CD4-positive, alpha-beta T cell treated with Interleukin-10 for 1 hour (primary cell): ENCODE data around the gene CISH.

ENCODE experiments used
- DNase-seq: peaks from one replicate; pipeline ENCODE4 v3.0.0-alpha.2; 2020

The CISH gene

DNA sequence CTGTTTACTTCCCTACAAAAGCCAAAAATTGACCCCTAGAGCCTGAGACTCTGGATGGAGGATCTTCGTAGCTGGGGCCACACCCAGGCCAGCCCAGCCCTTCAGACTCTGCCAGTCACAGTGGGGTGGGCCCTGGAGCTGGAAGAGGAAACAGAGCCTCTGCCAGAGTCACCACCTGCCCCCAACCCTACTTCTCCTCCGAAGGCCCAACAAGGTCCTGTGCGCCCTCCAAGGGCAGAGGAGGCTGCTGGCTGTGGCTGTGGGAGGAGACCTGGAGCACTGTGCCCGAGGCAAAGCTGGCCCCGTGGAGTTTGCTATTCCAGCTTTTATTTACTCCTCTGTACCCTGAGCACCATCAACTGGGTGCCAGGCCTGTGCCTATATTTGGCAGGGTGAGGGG lies 19.0 kb downstream of the CISH start:
- no peak for DNase-seq

DNA sequence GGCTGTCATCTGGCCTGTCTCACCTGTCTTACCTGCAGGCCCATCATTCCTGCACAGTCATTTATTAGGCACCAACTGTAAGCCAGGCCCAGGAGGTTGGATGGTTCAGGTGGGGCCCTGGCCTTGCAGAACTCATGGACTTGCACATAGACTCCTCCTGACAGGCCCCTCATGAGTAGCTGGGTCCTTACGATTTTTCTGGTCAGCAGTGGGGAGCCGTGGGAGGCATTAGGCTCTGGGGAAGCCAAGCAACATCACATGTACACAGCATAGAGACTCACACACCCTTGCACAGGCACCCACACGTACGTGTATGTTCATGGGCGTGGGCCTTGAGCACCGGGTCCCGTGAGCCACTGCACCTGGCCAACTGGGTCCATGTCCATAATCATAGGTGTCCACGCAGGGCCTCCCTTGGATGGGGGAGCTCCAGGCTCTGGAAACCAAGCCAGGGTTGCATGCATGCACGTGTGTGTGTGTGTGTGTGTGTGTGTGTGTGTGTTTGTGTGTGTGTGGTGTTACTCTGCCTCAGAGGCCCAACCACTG lies 20.3 kb downstream of the CISH start:
- DNase-seq = no peak

DNA sequence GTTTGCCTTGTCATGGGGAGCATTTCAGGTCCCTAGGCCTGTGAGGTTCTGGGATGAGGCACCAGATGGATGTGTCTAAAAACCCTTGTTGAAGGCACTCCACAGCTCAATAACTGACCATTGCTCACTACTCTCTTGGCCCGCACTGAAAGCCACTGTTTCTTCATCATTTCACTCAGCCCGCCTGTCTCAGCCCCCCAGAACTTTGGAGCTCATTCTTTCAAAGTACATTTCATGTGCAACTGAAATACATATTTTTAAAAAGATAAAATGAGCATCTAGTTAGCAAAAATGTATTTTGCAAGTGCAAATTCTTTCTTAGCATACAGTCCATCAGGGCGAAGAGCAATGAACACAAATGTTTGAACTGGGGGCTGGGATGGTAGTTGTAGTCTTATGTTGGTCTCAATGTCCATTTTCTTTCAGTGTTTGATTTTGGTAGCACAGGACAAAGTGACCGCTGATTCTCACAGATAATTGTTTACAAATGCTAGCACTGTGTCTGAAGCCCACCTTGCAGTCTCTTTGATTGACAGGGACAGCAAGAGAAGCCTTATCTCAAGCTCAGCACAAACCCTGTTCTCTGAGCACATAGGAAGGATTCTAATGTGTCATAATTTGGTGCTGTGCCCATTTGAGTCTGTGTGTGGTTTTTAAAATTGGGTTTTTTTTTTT lies 22.7 kb downstream of the CISH start:
- no peak for DNase-seq

DNA sequence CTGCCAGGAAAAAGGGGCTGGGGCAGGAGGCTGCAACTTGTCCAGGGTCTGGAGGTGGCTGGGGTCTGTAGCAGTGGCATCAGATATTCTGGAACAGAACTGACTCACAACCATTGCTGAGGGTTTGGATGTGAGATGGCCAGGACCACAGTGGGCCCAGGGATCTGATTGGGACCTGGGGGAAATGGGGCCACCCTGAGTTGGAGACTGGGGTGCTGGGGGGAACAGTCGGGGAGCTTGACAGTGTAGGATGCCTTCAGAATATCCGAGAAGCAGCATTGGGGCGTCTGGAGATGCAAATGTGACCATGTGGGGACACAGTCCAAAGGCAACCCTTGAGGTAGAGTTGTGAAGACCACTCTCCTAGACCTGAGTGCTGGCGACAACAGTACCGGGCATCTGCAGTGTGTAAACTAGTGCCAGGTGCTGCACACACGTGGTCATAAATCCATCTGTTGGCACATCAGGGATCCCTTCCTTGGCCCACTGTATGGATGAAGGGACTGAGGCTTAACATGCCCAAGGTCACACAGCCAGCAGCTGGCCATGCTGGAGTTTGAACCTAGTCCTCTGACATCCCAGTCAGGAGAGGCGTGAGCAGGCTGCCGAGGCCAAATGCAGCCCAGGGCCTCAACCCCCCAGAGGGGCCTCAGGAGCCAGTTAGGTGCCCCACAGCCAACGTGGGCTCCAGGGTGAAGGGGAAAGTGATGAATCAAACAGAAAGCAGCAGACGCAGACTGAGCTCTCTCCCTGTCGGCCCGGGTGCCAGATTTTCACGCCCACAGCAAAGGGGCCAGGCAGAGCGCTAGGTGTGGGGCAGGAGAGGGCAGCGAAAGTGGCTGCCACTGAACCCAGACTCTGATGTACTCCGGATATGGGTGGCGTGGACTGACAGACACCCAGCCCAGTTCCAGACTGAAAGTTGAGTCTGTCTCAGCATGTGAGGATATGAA lies 23.5 kb downstream of the CISH start:
- peak; percentile 70 for DNase-seq

DNA sequence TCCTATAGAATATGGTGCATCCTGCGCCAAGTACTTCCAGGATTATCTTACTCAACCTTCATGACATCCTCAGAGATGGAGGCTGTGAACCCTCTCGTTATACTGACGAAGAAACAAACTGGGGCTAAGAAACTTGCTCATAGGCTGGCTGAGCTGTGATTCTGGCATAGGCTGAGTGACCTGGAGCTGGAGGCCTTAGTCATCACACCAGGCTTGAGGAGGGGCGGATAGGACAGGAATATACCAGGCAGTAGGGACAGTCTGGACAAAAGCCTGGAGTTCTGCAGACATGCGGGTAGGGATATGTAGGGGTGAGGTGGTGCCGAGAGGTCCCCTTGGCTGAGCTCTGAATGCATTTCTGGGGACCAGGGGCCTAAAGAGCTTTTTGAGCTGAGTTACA lies 24.2 kb downstream of the CISH start:
- DNase-seq = no peak

DNA sequence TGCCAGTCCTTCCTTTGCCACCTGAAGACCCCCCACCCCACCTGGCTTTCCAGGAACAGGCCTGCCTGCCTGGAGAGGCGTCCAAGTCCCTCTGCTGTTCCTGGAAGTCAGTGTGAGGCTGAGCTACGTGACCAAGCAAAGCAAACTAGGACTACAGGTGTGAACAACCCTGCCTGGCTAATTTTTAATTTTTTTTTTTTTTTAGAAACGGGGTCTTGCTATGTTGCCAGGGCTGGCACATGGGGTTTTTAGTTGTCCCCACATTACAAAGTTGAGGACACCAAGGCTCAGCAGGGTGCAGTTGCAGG lies 24.9 kb downstream of the CISH start:
- no peak for DNase-seq

DNA sequence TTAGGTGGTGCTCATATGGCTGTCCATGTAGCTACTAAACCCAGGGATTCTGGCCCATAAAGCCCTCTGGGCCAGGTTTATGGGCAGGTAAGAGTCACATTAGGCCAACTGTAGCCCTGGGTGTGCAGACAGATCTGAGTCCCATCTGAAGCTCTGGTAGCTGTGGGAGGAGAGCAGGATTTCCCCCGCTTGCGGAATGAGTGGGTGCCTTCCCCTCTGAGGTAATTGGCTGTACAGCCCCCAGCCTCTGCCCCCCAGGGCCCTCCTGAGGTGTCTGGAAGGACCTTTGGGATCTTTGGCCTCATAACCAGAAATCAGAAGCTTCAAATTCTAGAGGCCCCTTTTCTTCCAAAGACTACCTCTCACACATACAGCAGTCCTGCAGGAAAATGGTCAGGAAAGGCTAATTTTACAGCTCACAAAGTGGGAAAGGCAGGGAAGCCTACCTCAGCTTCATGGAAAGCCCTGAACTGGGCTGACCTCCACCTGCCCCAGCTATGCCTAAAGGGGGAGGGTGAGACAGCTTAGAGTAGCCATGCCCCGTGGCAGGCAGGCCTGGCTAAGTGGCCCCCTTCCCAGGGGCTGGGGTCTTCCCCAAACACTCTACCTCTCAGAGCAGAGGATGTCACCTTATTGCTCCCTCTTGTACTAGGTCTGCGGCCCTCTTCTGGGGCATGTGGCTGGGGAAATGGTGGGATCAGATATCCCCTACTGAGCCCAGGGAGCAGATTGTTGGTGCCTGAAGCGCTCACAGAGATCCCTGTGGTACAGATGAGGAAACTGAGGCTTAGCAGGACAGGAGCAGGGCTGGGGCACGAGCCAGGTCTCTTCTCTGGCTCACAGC lies 25.4 kb downstream of the CISH start:
- DNase-seq = no peak

DNA sequence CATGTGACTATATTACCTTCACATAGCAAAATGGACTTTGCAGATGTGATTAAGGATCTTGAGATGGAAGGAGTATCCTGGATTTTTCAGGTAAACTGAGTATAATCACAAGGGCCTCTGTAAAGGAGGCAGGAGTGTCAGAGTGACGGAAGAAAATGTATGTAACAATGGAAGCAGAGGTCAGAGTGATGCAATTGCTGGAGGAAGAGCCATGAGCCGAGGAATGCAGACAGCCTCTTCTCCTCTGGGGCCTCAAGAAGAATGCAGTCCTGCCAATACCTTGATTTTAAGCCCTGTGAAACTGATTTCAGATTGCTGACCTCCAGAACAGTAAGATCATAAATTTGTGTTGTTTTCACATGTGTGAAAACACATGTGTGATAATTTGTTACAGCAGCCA lies 27.2 kb downstream of the CISH start:
- no peak for DNase-seq

DNA sequence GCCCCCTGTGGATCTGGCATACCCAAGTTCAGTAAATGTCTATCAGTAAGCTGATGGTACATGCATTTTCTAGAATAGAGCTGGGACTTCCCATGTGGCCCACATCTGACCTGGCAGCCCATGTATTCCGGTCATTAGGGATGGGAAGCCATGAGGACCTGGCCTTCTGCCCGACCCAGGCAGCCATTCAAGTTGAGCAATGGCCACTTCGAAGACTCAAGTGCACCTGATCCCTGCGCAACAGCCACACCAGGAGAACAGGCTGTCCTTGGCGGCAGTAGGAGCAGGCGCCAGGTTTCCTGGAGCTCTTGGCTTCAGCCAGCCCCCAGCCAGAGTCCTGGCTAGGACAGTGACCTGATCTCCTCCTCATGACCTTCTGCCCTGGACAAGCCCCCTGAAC lies 27.7 kb downstream of the CISH start:
- no peak for DNase-seq

DNA sequence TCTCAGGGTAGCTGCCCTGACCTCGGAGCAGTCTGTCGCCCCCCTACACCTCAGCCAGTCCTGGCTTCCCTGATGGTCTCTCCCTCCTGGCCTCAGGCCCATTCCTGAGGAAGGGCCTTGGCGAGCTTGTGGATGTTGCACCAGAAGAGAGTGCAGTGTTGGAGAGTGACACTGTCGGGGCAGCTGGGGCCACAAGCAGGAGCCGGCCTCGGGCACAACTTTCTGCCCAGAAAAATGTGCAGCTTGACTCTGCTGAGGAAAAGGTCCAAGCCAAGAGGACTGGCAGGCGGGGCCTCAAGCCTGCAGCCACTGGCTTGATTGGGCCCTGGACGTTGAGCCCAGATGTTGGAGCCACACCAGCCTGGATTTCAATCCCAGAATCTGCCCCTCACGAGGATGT lies 29.5 kb downstream of the CISH start:
- no peak for DNase-seq

DNA sequence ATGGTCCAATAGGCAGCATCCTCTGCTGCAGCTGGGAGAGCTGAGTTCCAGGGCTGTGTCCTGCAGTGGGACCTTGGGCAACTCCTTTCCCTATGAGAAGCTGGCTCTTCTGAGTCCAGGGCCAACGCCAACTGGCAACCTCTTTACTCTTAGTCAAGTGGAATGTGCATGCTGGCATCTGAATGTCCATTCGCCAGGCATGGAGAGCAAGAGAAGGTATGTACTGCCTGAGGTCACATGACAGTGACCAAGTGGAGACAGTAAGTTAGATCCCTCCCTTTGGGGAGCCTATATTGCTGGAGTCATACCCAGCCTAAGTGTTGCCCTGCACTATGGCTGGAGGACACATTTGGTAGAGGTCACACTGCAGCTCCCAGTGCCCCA lies 30.1 kb downstream of the CISH start:
- DNase-seq = no peak

DNA sequence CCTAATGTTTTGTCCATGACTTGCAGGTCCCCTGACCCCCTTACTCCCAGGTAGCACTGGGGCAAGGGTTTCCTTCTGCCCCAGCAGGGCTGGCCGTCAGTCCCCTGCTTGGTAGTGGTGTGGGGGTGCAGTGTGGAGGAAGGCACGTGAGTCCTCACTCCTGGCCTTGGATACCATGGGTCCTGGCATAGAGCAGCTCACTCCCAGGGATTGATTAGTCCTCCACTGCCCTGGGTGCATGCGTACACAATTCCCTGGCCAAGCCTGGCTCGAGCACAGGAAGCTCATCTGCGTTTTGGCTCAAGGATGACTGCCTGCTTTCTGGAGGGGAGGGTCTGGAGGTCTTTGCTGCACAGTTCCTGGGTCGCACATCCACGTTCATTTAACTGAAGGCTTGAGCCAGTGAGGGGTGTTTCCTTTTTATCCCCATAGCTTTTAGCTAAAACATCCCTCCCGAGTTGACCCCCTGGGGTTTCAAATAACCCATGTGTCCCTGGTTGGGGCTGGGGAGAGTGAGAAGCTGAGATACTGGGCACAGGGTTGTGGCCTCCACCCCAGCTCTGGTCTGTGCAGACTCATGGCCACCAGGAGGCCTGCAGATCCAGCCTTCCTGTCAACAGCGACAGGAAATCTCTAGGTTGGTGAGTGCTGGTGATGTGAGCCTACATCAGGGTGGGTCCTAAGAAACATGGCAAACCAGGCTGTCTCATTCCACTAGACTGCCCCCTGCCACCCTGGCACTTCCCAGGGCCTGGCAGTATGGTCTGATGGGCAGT lies 30.7 kb downstream of the CISH start:
- DNase-seq = peak; percentile 26

DNA sequence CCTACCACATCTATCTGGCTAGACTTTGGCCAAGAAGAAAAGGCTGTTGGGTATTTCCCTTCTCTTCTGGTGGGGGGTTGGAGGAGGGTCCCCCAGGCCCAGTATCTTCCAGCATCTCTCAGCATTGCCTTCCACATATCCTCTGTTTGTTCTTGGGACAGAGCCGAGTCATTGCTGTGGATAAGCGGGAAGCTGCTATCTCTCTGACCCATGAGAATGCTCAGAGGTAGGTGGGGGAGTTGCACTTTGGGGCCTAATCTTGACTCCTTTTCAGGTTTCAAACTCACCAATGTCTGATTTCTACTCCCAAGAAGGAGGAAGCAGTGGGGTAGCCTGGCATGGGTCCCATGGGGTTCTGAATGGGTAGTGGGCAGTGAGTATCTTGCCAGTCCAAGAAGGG lies 34.2 kb downstream of the CISH start:
- DNase-seq = no peak

DNA sequence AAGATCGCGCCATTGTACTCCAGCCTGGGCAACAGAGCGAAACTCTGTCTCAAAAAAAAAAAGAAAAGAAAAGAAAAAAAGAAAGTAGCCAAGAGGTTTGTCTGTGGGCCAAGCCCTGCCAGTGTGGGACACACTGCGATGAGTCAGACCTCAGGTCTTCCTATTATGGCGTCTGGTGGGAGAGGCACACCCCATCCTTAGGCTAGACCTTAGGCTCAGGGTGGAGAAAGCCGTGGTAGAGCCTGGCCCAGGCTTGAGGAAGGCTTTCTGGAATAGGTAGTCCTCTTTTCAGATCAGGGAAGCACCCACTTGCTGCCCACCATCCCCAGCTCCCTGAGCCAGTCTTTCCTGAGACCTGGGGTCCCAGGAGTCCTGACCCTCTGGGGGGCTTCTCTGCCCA lies 36.2 kb downstream of the CISH start:
- no peak for DNase-seq

DNA sequence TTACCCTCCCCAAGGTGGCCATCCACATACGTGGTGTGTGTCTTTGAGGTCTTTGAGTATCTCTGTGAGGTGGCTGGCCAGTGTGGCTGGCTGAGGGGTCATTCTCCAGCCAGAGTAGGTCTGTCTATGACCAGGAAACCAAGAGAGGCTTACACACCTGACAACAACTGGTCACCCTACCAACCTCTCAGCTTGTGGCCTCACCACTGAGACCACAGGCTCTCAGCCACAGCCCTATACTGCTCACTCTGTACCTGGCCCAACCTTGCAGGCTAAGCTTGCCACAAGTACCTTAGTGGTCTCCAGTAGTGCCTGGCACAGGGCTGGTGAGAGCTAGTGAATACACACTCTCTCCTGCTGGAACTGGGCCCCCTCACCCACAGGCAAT lies 37.1 kb downstream of the CISH start:
- peak; percentile 29 for DNase-seq

DNA sequence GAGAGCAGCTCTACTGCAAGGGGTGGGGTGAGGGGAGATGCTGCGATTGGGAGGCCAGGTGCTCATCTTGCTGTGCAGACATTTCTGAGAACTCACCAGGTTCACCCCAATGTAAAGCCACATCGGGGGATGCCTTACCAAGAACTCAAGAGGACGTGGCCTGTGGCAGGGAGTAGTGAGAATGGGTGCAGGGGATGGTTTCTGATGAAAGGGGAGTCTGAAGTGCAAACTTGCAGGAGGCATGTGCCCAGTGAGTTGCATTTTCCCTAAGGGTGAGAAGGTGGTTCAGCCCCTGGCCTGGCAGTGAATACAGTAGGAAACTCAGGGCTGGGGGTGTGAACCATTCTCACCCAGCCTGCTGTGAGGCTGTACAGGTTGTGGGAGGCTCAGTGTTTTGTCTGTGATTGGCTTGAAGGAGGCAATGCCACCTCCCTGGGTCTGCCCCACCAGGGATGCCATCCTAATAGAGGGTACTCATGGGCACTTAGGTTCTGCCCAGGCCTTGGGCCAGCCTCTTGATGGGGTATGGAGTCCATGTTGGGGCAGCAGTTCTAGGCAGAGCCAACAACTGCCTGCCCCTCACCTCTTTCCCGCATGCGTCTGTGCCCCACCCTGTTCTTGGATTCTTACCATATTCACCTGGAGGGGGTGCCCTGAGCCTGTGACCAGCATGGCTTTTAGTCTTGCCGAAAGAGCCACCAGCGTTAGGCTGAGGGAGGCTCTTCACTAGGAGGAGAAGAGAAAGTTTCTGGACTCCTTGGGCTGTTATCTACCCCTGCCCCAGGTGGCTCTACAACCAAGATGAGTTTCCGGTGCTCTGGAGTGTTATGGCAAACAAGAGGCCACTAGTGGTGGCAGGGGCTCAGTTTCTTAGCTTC lies 37.8 kb downstream of the CISH start:
- peak; percentile 75 for DNase-seq

DNA sequence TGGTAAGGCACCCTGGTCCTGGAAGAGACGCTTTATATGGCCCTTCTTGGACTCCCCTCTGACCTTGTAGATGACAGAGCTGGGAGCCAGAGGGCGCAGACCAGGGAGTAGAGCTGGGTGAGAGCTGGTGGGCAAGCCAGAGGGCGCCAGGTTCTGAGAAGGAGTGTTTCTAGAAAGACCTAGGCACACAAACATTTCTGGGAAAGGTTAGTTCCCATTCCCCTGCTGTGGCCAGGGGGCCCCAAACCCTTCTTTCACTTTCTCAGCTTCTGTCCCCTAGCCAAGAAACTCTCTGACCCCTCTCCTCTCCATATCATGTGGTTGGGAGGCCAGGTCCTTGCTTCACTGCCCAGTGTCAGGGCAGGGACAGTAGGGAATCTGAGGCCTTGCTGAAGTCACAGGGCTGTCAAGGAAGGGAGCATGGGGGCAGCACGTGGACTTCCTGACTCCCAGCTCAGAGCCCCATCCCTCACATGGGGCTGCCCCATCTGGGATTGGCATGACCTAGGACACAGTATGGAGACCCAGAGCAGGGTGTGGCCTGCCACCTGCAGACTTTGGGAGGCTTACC lies 38.7 kb downstream of the CISH start:
- no peak for DNase-seq

DNA sequence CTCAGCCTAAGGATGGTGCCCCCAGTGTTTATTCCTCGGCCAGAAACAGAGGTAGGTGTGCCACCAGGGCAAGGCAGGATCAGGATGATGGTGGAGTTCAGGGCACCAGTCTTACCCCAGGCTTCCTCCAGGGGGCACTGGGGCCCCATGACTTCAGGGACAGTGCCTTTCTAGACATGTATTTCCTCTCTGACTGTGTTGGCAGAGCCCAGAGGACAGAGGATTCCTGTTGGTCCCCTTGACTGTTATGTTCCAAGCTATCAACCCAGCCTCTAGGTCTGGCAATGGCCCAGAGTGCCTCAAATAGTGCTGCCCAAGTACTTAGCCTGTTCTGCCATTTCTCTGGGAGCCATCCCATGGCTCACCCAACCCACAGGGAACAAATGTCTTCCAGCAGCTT lies 39.4 kb downstream of the CISH start:
- DNase-seq = peak; percentile 87

DNA sequence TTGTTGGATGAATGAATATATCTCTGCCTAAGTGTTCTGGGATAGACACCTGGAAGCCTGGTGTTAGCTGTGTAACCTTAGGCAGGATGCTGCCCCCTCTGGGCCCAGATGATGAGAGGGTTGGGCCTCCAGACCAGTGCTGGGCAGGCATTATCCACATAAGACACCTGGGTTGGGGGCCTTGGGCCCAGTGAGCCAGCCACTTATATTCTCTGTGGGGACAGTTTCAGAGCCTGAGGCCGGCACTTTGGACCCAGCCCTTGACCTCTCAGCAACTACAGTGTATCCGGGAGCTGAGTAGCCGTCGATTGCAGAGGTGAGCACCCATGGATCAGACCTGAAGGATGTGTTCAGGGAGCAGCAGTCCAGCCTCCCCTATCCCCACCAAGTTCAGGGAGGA lies 40.1 kb downstream of the CISH start:
- DNase-seq = no peak

DNA sequence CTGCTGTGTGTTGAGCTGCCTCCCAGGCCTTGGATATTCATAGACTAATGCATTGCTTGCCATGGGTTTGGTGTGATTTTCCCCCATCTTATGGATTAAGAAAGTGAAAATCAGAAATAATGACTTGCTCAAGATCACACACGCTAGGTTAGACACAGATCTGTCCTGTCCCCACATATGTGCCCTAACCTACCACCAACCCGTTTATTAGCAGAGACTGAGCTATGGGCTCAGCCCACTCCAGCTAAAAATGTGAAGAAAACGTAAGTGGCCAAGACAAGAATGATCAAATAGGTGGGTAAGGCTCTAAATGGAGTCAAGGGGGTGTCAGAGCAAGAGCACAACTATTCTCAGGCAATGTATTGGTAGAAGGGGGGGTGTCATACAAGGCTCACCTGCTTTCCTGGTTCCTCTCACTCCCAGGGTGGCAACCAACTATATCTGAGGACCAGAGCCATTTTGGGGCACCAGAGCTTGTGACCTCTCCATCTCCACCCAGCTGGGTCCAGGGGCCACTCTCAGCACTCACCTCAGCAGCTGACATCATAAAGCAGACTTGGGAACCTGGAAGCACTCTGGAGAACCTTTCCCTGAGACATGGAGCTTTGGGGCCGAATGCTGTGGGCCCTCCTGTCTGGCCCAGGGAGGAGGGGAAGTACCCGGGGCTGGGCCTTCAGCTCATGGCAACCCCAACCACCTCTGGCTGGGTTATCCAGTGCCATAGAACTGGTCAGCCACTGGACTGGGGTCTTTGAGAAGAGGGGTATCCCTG lies 40.9 kb downstream of the CISH start:
- no peak for DNase-seq
